Activated naive CD4-positive, alpha-beta T cell treated with anti-CD3 and anti-CD28 coated beads, Interleukin-2, amount 10 ng/mL, durations not matched to agents 7 days and 5 days (primary cell): Measurements from ENCODE around the gene DIAPH3.

Experiments
- CTCF ChIA-PET: fragments of 350-600 bp; sonication (Branson Sonifier 250); formaldehyde crosslinking; loops from one replicate; lab custom pipeline; 2021; ENCODE audit warnings: antibody characterized with exemption; lab: Charles Lee
- DNase-seq: peaks from one replicate; pipeline ENCODE4 v3.0.0-alpha.2; 2020
- H3K27ac Mint-ChIP-seq: one replicate; pipeline ENCODE4 v1.8.0; 2021; ENCODE audit warnings: mild to moderate bottlenecking, moderate library complexity, mixed read lengths
- H3K27me3 Mint-ChIP-seq: one replicate; pipeline ENCODE4 v1.8.0; 2021; ENCODE audit warnings: mild to moderate bottlenecking, mixed read lengths
- H3K36me3 Mint-ChIP-seq: one replicate; pipeline ENCODE4 v1.8.0; 2021; ENCODE audit warnings: mixed read lengths
- H3K4me1 Mint-ChIP-seq: one replicate; pipeline ENCODE4 v1.8.0; 2021; ENCODE audit warnings: mixed read lengths
- H3K4me3 Mint-ChIP-seq: one replicate; pipeline ENCODE4 v1.8.0; 2021; ENCODE audit warnings: mild to moderate bottlenecking, moderate library complexity, mixed read lengths
- H3K9me3 Mint-ChIP-seq: one replicate; pipeline ENCODE4 v1.8.0; 2021; ENCODE audit warnings: mixed read lengths

Gene DIAPH3

GRCh38 chr13:59790626-59791025, 373.1 kb downstream of the DIAPH3 start:
- no peak overlapping the region for H3K4me3 Mint-ChIP-seq
- H3K4me1 Mint-ChIP-seq = no peaks in the 10 kb centered on the region
- H3K36me3 Mint-ChIP-seq = no peaks in the 10 kb centered on the region
- H3K27ac Mint-ChIP-seq = no peak overlapping the region
- H3K9me3 Mint-ChIP-seq = no peaks in the 10 kb centered on the region
- no peaks in the 10 kb centered on the region for H3K27me3 Mint-ChIP-seq
- CTCF ChIA-PET = no interaction called here
- DNase-seq = no peak

DNA sequence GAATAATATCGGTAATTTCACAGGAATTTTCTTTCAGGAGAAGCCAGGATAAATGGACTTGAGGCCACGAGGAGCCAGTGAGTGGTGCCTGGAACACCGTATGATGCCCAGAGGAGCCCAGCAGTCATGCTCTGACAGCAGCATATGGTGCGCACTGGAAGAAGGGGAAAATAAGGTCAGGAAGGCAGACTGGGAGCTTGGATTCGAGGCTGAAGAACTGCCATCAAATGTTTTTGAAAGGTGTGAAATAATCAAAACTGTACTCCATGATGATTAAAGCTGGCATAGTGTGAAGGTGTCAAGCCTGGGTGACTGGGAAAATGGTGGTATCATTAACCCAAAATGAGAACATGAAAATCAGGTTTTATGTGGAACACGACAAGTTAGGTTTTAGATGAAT, 374.2 kb downstream of the DIAPH3 start:
- no peaks in the 10 kb centered on the region for H3K27me3 Mint-ChIP-seq
- DNase-seq = no peak
- CTCF ChIA-PET = no interaction called here
- H3K36me3 Mint-ChIP-seq = no peaks in the 10 kb centered on the region
- no peak overlapping the region for H3K27ac Mint-ChIP-seq
- H3K4me1 Mint-ChIP-seq = no peaks in the 10 kb centered on the region
- no peaks in the 10 kb centered on the region for H3K9me3 Mint-ChIP-seq
- H3K4me3 Mint-ChIP-seq = no peak overlapping the region

- Mint-ChIP-seq H3K4me1 (no peaks in the 10 kb centered on the region), H3K27me3 (no peaks in the 10 kb centered on the region), H3K4me3 (no peak overlapping the region), H3K36me3 (no peaks in the 10 kb centered on the region), H3K9me3 (no peaks in the 10 kb centered on the region), H3K27ac (no peak overlapping the region)
- CTCF ChIA-PET = no interaction called here
- DNase-seq = no peak
Measured at GRCh38 chr13:59787679-59788078, 376.0 kb downstream of the DIAPH3 start.

DNA sequence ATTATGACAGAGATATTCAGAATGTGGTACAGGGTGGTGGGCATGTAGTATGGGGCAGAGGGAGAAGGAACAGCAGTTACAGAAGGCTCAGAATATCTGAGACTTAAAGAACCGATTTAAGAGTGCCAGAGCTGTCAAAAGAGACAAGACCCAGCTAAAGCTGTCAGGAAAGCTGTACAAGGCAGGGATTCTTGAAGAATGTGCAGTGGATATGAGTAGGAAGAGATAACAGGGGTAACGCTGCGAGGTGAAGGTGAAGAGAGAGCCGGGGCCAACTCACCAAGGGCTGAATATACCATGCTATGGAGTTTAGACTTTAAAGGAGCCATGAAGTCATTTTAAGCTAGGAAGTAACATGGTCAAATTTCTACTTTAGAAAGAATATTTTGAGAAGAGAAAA, 381.0 kb downstream of the DIAPH3 start:
- no peaks in the 10 kb centered on the region for H3K36me3 Mint-ChIP-seq
- no peaks in the 10 kb centered on the region for H3K9me3 Mint-ChIP-seq
- H3K27ac Mint-ChIP-seq = no peak overlapping the region
- CTCF ChIA-PET = no interaction called here
- no peak for DNase-seq
- H3K4me3 Mint-ChIP-seq = no peak overlapping the region
- no peaks in the 10 kb centered on the region for H3K4me1 Mint-ChIP-seq
- H3K27me3 Mint-ChIP-seq = no peaks in the 10 kb centered on the region

DNA sequence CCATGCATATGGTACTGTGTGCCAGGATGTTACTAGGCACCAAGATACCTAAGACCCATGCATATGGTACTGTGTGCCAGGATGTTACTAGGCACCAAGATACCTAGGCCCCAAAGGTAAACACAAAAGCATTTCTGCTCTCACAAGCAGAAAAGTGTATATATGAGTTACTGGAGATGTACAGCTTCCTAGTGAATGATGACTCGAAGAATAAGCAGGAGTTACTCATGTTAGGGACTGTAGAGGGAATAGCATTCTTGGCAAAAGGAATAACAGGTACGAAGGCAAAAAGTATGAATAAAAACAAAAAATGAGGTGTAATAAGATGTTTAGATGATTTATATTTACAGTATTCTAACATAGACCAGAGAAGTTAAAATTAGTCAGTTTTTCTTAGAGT, 383.7 kb downstream of the DIAPH3 start:
- H3K4me3 Mint-ChIP-seq = no peak overlapping the region

GRCh38 chr13:59776924-59777690, 386.6 kb downstream of the DIAPH3 start:
- Mint-ChIP-seq H3K27me3 (no peaks in the 10 kb centered on the region), H3K4me1 (no peaks in the 10 kb centered on the region), H3K36me3 (peaks cover 2% of the 10 kb centered on the region), H3K9me3 (no peaks in the 10 kb centered on the region), H3K27ac (no peak overlapping the region), H3K4me3 (no peak overlapping the region)
- CTCF ChIA-PET = no interaction called here
- DNase-seq = no peak

More for the DNA sequence above, 383.7 kb downstream of the DIAPH3 start:
- no peaks in the 10 kb centered on the region for H3K4me1 Mint-ChIP-seq
- CTCF ChIA-PET = no interaction called here
- H3K27ac Mint-ChIP-seq = no peak overlapping the region
- no peaks in the 10 kb centered on the region for H3K36me3 Mint-ChIP-seq
- no peaks in the 10 kb centered on the region for H3K27me3 Mint-ChIP-seq
- H3K9me3 Mint-ChIP-seq = no peaks in the 10 kb centered on the region
- no peak for DNase-seq

- no peaks in the 10 kb centered on the region for H3K27me3 Mint-ChIP-seq
- H3K27ac Mint-ChIP-seq = no peak overlapping the region
- H3K4me1 Mint-ChIP-seq = no peaks in the 10 kb centered on the region
- no peak overlapping the region for H3K4me3 Mint-ChIP-seq
- CTCF ChIA-PET = no interaction called here
- H3K9me3 Mint-ChIP-seq = no peaks in the 10 kb centered on the region
- DNase-seq = no peak
- H3K36me3 Mint-ChIP-seq = peaks cover 2% of the 10 kb centered on the region
Measured at GRCh38 chr13:59774491-59774971, 389.2 kb downstream of the DIAPH3 start.

- H3K4me3 Mint-ChIP-seq = no peak overlapping the region
- no peaks in the 10 kb centered on the region for H3K4me1 Mint-ChIP-seq
- H3K27ac Mint-ChIP-seq = no peak overlapping the region
- CTCF ChIA-PET = no interaction called here
- H3K27me3 Mint-ChIP-seq = no peaks in the 10 kb centered on the region
- DNase-seq = no peak
- no peaks in the 10 kb centered on the region for H3K9me3 Mint-ChIP-seq
- H3K36me3 Mint-ChIP-seq = peaks cover 2% of the 10 kb centered on the region
Measured at GRCh38 chr13:59771272-59771671, 392.5 kb downstream of the DIAPH3 start.

GRCh38 chr13:59770451-59770850, 393.3 kb downstream of the DIAPH3 start:
- CTCF ChIA-PET = no interaction called here
- peaks cover 2% of the 10 kb centered on the region for H3K36me3 Mint-ChIP-seq
- no peak for DNase-seq
- H3K9me3 Mint-ChIP-seq = no peaks in the 10 kb centered on the region
- no peak overlapping the region for H3K27ac Mint-ChIP-seq
- no peak overlapping the region for H3K4me3 Mint-ChIP-seq
- no peaks in the 10 kb centered on the region for H3K27me3 Mint-ChIP-seq
- H3K4me1 Mint-ChIP-seq = no peaks in the 10 kb centered on the region

DNA sequence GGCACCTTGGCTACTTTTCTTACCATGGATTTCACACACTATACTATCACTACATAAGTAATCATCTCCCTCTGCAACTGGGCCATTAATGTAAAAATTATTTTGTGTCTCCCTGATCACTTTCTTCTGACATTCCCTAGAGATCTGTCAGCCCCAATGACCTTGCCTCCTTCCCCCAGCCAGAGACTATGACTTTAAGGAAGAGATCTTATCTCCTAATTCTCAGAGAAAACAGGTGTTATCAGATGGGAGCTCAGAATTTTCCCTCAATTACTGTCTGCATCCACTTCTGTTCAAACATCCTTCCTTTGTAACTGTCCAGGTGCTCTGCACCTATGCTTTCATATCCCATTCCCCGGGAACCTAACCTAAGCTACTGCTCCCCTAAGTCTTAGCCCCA, 397.5 kb downstream of the DIAPH3 start:
- Mint-ChIP-seq H3K4me1 (no peaks in the 10 kb centered on the region), H3K27ac (no peak overlapping the region), H3K36me3 (no peaks in the 10 kb centered on the region), H3K9me3 (no peaks in the 10 kb centered on the region), H3K27me3 (no peaks in the 10 kb centered on the region), H3K4me3 (no peak overlapping the region)
- CTCF ChIA-PET = no interaction called here
- DNase-seq = no peak

- no peaks in the 10 kb centered on the region for H3K4me1 Mint-ChIP-seq
Measured at GRCh38 chr13:59755632-59756290, 408.0 kb downstream of the DIAPH3 start.

GRCh38 chr13:59754411-59754810, 409.3 kb downstream of the DIAPH3 start:
- H3K4me1 Mint-ChIP-seq = no peaks in the 10 kb centered on the region
- no peak for DNase-seq
- H3K4me3 Mint-ChIP-seq = no peak overlapping the region
- CTCF ChIA-PET = no interaction called here
- no peaks in the 10 kb centered on the region for H3K36me3 Mint-ChIP-seq
- no peak overlapping the region for H3K27ac Mint-ChIP-seq
- no peaks in the 10 kb centered on the region for H3K27me3 Mint-ChIP-seq
- no peaks in the 10 kb centered on the region for H3K9me3 Mint-ChIP-seq

More at GRCh38 chr13:59755632-59756290, 408.0 kb downstream of the DIAPH3 start:
- no peak for DNase-seq
- H3K27me3 Mint-ChIP-seq = no peaks in the 10 kb centered on the region
- no peak overlapping the region for H3K4me3 Mint-ChIP-seq
- H3K36me3 Mint-ChIP-seq = no peaks in the 10 kb centered on the region
- CTCF ChIA-PET = no interaction called here
- H3K9me3 Mint-ChIP-seq = no peaks in the 10 kb centered on the region
- H3K27ac Mint-ChIP-seq = no peak overlapping the region

DNA sequence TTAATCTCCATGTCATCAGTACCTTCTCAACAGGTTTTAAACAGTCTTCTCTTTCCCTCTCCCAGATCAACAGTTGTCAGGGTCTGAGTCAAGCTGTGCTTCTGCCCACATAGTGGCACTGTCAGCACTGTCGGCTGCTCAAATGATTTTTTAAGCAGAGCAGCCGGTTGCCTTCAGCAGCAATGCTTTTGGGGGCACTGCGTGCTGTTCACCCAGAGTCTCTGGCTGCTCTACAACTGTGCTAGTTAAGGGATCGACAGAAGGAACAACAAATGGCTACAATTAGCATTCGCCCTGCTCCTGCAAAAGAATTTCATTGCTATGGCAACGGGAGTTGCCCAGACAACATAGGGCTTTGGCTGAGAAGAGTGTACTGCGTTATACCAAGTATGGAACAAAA, 412.9 kb downstream of the DIAPH3 start:
- CTCF ChIA-PET = no interaction called here
- Mint-ChIP-seq H3K27ac (no peak overlapping the region), H3K4me3 (no peak overlapping the region), H3K36me3 (no peaks in the 10 kb centered on the region), H3K4me1 (no peaks in the 10 kb centered on the region), H3K27me3 (no peaks in the 10 kb centered on the region), H3K9me3 (no peaks in the 10 kb centered on the region)
- DNase-seq = no peak

DNA sequence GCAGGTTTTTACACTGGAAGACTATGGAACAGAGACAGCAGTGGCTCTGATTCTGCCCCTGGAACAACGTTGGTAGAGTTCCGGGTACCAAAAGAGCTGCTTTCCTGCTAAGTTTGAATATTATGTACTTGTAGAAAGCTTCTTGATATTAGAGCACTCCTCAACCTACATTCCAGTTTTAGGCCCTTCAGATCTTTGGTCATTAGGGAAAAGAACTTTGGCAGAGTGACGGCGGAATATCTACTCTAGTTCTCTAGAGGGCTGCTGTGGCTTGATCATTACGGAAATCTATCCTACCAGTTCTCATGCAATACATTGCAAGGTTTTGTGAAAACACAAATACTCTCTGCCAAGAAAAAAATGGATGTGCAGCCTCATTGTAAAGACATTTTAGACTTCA, 415.7 kb downstream of the DIAPH3 start:
- Mint-ChIP-seq H3K27ac (no peak overlapping the region), H3K4me3 (no peak overlapping the region), H3K36me3 (no peaks in the 10 kb centered on the region), H3K9me3 (no peaks in the 10 kb centered on the region), H3K4me1 (no peaks in the 10 kb centered on the region), H3K27me3 (no peaks in the 10 kb centered on the region)
- DNase-seq = no peak
- CTCF ChIA-PET = no interaction called here

- CTCF ChIA-PET = interaction anchor here (0.6 kb wide), 1 partner anchor 677 kb away, joined by 3 read pairs; no protein-coding TSS in a partner anchor
- no peaks in the 10 kb centered on the region for H3K9me3 Mint-ChIP-seq
- H3K27me3 Mint-ChIP-seq = no peaks in the 10 kb centered on the region
- no peak overlapping the region for H3K4me3 Mint-ChIP-seq
- H3K4me1 Mint-ChIP-seq = no peaks in the 10 kb centered on the region
- no peaks in the 10 kb centered on the region for H3K36me3 Mint-ChIP-seq
- H3K27ac Mint-ChIP-seq = no peak overlapping the region
- no peak for DNase-seq
Measured at GRCh38 chr13:59747529-59747928, 416.2 kb downstream of the DIAPH3 start.
